SH-SY5Y (cell line): ENCODE measurements around the gene ZBTB38.
A peak's percentile ranks its signal among the peaks of the same experiment; 100 is the strongest.

Experiments used
- GATA2 ChIP-seq: IDR thresholded peaks from 2 replicates; pipeline ENCODE4 v1.6.1; 2011; ENCODE audit warnings: mild to moderate bottlenecking, low read depth, low read length
- GATA3 ChIP-seq: IDR thresholded peaks from 2 replicates; pipeline ENCODE4 v1.6.1; 2011; ENCODE audit warnings: low read depth, mild to moderate bottlenecking, low read length, moderate library complexity

ZBTB38 gene

GRCh38 chr3:141385406-141386125 is 17.3 kb downstream of the ZBTB38 start:
- no peak for TF ChIP-seq GATA3
- no peak for TF ChIP-seq GATA2

- TF ChIP-seq GATA2 = no peak
- TF ChIP-seq GATA3 = no peak
Observed at GRCh38 chr3:141386126-141386488, 17.8 kb downstream of the ZBTB38 start.

GRCh38 chr3:141386611-141387111 is 18.4 kb downstream of the ZBTB38 start:
- no peak for TF ChIP-seq GATA3
- peak; percentile 73 for TF ChIP-seq GATA2

DNA sequence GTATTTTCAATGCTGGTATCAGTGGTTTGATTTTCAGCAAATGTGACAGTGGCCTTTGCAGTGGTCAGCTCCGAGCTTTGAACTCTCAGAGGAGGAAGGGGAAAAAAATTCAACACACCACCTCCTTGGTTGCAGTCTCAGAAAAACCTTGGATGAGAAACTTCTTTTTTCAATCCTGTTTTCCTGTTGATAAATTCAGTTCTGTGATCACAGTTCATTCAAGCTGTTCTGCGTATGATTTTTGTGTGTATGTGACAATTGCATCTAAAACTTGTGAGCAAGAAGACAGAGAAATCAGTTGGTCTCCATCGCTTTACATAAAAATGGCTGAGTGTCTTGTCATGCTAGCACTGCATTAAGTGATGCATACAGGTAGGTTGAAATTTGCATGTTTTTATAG is 19.2 kb downstream of the ZBTB38 start:
- TF ChIP-seq GATA2 = no peak
- no peak for TF ChIP-seq GATA3

DNA sequence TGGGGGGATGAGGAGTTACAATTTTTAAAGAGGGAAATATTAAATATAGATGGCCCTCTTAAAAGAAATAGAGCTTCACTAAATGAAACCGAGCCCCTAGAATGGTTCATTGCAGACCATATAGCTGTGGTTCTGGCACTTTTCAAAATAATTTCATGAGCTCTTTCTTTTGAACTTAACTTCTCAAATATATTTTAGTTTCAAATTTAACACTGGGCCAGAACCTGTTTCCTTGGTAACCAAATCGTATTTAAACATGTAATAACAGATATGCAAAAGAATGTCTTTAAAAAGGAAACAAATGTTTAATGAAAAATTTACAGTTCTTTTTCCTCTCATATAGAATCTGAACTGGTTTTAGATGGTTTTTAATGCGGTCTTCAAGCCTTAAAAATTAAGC is 20.1 kb downstream of the ZBTB38 start:
- TF ChIP-seq GATA3 (no peak), GATA2 (no peak)

- TF ChIP-seq GATA2 = no peak
- TF ChIP-seq GATA3 = no peak
Observed at GRCh38 chr3:141388823-141389621, 20.7 kb downstream of the ZBTB38 start.

- TF ChIP-seq GATA2 (no peak), GATA3 (no peak)
Observed at GRCh38 chr3:141389703-141390102, 21.4 kb downstream of the ZBTB38 start.

DNA sequence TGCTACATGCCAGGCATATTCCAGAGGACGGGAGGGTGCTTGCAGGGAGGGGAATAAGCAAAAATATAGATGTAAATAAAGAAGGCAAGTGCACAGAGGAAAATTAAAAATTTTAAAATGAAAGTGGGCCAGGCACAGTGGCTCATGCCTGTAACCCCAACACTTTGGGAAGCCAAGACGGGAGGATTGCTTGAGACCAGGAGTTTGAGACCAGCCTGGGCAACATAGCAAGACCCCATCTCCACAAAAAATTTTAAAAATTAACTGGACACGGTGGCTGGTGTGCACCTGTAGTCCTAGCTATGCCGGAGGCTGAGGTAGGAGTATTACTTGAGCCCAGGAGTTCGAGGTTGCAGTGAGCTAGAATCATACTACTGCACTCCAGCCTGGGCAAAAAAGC is 22.4 kb downstream of the ZBTB38 start:
- TF ChIP-seq GATA2 = no peak

DNA sequence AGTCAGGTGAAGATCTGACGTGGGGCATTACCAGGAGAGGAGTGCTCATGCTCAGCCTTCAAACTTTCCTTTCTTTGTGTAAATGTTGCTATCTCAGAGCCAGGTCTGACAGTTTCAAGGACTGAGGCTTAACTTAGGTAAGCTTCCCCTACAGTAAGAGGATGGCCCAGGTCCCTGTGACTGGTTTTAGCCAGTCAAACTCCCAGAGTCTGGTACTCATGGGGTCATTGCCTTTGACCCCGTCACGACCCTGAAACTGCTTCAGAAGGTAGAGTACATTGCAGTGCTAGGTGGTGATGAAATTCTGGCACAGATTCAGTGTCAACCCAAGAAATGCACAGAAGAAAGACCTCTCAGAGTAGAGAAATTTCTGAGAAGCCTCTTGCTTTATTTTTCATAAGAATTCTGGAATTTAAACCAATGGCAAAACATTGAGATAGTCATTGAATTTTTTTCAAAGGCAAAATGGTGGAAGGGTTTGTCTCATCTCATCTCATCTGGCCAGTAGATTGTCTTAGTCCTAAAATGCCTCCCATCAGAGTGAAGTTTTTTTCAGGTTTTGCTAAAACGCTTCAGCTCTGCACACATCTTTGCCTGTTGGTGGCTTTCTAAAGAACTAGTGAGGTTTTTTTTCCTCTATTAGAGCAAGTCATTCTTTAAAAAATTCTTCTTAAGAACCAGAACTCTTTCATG is 23.1 kb downstream of the ZBTB38 start:
- TF ChIP-seq GATA3 (no peak), GATA2 (no peak)

DNA sequence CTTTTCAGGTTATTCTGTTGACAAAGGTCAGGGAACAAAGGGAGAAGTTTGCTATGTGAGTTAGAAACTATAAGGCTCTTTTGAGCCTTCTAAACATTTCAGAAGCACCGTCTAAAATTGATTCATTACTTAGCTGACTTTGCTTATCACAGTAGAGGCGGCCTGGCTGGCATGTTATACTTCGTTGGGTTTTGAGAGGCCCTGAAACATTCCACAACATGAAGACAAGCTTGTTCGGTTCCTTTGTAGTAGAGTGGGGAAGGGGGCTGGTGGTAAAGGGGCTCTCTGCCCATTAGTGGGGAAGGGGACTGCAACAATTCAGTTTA is 23.6 kb downstream of the ZBTB38 start:
- TF ChIP-seq GATA2 = no peak
- no peak for TF ChIP-seq GATA3

GRCh38 chr3:141392416-141392815 is 24.1 kb downstream of the ZBTB38 start:
- TF ChIP-seq GATA3 (no peak), GATA2 (no peak)

DNA sequence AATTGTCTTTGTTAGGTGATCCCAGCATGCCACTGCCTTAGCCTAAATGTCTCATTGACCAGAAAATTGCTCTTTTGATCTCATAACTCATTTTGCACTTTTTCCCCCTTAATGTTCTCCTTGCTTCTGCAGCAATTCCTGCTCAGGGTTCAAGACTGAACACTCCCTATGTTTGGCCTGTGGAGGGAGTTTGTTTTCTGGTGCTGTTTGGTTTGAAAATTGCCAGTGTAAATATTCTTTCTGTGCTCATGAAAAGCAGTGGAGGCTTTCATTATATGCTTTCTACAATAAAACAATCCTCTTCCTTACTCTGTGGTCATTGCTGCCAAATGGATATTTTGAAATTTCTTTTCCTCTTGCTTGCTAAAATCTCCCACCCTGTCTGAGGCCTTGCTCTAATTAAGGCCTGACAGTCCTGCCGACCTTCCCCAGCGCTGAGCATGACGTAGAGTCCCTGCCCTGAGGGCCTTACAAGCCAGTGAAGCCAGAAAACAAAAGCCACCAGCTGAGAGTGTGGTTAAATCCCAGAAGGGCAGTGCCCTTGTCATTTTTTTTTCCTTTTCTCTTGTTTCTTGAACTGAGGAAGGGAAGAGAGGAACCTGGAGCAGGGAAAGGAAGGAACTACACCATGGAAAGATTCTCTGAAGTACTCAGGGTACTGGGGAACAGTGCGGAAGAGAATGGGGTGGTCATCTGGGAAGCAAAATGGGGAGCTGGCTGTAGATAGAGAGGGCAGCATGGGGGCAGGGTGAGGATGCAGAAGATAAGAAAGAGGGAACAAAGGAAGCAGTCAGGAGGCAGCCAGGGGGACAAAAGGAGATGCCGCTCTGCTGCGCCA is 24.8 kb downstream of the ZBTB38 start:
- TF ChIP-seq GATA3 = no peak
- peak; percentile 68 for TF ChIP-seq GATA2

- TF ChIP-seq GATA3 = no peak
- TF ChIP-seq GATA2 = no peak
Observed at GRCh38 chr3:141393735-141394076, 25.4 kb downstream of the ZBTB38 start.

DNA sequence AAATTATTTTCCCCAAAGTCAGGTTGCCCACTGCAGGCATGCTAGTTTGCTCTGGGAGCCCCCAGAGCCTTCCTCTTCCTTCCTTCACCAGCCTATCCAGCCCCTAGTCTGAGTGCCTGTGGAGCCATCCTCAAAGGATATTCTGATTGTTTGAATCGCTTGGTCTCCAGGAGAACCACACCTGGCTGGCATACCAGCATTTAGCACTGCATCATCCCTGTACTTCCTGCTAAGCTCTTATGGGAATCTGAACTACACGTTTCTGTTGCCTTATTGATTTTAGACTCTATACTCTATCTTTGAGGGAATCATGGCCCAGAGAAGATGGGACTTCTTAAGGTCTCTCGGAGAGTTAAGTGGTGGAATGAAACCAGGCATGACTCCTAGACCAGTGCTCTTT is 26.3 kb downstream of the ZBTB38 start:
- TF ChIP-seq GATA3 = no peak
- TF ChIP-seq GATA2 = no peak
